SK-N-DZ (cell line): ENCODE data around the gene DHCR7. TPM values are rescaled to one million over a fixed set of nuclear protein-coding genes. Genes with fewer than 3 reads are reported as not detected.

Experiments used
- DNase-seq: peaks from one replicate; pipeline ENCODE4 v3.0.0-alpha.2; 2015; ENCODE audit warnings: low spot score
- polyA plus RNA-seq, 2 experiments: library from polyadenylated mRNA; depleted of rRNA; stranded (reverse); fragments of >200 nt; gene quantifications; 2 replicates each; pipeline ENCODE4 v1.2.3, GENCODE V29; 2014

Gene DHCR7, protein sequence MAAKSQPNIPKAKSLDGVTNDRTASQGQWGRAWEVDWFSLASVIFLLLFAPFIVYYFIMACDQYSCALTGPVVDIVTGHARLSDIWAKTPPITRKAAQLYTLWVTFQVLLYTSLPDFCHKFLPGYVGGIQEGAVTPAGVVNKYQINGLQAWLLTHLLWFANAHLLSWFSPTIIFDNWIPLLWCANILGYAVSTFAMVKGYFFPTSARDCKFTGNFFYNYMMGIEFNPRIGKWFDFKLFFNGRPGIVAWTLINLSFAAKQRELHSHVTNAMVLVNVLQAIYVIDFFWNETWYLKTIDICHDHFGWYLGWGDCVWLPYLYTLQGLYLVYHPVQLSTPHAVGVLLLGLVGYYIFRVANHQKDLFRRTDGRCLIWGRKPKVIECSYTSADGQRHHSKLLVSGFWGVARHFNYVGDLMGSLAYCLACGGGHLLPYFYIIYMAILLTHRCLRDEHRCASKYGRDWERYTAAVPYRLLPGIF
- 64.9 and 69.2 TPM in 2 replicates for polyA plus RNA-seq (2014; cell fraction: cytosol; rRNA removed)
- 32.5 and 37.8 TPM in 2 replicates for polyA plus RNA-seq (2014; cell fraction: nucleus; rRNA removed)

DNA sequence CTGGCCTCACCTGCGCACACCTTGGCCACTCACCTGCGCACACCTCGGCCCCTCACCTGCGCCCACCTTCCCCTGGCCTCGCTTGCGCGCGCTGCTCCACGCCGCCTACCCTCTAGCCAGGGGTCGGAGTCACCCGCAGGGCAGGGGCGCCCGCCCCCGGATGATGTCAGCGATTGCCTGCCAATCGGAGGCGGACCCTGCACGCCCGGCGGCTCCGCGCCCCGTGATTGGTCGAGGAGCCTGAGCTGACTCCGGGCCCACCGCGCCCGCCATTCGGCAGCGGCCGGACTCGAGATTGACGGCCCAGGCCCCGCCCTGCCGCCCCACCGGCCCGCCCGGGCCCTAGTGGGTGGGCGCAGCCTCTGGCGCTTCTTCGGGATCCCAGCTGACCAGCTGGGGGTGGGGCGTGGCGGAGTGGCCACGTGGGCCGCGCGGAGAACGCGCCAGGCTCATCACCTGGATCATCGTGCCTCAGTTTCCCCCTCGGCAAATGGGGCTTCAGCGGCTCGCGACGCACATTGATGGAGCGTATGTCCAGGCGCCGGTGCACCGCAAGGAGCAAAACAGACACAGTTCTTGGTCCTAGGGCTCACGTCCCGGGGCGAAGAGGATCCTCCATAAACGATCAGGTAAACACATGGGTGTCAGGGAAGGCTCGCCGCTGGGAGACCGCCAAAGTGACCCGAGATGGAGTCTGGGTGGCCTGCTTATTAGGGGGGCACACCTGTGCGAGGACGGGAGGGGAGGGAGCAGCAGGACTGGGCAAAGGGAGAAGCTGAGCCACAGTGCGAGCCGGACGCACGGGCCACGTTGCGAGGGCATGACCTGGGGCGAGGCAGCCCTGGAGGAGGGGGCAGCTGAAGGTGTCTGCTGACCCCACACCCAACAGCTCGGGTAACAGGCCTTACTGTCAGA, at the start of gene DHCR7:
Gene DHCR7, minus strand, starts transcription at position 137 of the 915 bp plus-strand sequence. CDS start 3,441 bp downstream, outside the sequence.
- peak; percentile 95 for DNase-seq

- no peak for DNase-seq
These were observed 48.2 kb upstream of the DHCR7 start for GRCh38 chr11:71496421-71496820.

DNA sequence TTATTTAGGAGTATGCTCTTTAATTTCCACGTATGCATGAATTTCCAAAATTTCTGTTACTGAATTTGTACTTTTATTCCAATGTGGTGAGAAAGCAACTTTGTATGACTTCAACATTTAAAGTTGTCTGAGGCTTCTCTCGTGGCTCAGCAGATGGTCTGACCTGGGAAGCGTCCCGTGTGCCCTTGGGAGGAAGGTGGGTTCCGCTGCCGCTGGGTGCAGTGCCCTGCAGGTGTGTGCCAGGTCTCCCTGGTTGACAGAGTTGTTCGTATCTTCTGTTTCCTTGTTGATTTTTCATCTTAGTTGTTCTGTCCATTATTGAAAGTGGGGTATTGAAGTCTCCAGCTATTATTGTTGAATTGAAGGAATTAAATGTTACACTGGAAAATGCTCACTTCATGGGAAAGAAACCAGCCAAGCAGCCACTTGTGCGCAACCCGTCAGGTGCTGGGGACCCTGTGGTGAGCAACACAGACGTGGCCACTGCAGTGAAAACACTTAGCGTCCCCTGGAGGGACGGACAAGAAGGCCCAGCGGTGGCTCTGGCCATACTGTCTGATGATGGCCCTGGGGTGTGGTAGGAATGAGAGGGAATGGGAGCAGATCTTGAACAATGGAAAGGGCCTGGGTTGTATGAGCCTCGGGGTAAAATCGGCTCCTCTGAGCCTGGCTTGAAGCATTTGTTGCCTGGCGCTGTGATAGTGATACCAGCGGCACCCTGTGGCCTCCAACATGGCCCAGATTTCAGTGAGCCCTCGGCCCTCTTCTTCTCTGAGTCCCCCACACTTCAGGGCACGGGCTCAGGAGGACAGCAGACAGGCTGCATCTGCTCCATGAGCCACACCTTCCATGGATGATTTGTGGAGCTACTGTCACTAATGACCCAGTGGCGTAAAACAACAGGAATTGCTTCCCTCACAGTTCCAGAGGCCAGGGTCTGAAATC, 47.4 kb upstream of the DHCR7 start:
- DNase-seq: no peak

DNA sequence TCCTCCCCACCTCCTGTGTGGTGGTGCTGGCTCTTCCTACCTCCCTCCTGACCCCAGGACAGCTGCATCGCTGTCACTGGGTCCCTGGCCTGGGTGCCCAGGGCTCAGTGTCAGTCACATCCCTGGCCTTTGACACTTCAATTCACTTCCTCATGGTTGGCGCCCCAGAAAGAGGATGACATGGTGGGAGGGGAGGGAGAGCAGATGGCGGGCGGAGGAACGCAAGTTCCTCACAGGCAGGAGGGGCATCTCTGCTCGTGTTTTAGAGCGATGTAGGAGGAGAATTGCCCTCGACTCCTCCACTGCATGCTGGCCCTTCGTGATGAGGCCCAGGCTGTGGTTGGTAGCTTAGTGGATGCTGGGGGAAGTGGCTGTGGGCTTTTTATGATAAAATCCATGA, 43.7 kb upstream of the DHCR7 start:
- DNase-seq: no peak

GRCh38 chr11:71491531-71491930, 43.3 kb upstream of the DHCR7 start:
- no peak for DNase-seq

DNA sequence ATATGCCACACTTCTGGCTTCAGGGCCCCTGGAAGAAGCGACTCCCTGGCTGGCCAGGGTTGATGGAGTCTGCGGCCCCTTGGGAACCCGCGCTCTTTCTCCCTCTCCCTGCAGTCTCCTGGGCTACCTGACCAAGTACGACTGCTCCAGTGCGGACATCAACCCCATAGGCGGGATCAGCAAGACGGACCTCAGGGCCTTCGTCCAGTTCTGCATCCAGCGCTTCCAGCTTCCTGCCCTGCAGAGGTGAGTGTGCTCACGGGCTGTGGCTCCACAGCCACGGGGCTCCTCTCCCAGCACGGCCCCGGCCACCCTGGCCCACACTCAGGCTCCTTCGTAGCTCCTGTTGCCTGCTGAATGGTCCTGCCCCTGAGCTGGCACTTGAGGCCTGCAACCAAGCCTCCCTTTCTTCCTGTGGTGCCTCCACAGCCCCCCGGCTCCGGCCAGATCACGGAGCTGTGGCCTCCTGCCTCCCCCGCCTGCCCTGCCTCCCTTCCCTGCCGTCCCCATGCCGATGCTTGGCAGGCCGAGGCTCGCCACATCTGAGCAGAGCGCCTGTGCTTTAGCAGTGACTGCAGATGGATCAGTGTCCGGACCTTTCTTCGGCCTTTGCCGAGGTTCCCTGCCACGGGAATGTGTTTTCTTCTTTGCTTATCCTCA, 42.7 kb upstream of the DHCR7 start:
- DNase-seq: no peak

- no peak for DNase-seq
These were observed 42.0 kb upstream of the DHCR7 start for GRCh38 chr11:71490044-71490730.

DNA sequence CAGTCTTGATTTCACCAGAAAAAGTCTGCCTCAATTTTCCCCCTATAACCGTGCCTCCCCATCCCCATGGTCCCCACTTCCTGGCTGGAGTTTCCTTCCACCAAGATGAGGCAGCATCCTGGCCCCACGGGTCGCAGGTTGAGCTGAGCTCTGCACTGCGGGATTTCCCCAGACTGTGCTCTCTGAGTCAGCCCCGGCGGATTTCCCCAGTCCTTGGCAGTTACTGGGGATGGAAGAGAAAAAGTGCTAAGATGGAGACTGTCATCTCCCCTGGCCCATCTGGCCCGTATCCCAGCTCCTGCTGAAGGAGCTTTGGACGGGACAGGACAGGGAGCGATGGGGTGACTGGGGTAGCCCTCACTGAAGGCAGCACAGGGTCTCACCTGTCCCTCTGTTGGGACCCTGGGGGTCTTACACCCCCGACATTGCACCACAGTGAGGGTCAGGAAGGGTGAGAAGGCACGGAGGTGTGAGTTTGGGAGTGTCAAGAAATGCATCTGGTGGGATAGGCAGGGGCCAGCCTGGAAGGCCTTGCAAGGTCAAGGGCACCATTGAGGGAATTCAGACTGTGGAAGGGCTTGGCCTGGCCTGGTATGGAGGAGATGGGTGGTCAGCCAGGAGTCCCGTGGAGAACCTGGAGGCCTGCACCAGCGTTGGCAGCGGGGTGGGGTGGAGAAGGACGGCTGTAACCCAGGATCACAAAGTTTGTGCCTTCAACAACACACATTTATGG, 41.3 kb upstream of the DHCR7 start:
- DNase-seq: no peak

DNA sequence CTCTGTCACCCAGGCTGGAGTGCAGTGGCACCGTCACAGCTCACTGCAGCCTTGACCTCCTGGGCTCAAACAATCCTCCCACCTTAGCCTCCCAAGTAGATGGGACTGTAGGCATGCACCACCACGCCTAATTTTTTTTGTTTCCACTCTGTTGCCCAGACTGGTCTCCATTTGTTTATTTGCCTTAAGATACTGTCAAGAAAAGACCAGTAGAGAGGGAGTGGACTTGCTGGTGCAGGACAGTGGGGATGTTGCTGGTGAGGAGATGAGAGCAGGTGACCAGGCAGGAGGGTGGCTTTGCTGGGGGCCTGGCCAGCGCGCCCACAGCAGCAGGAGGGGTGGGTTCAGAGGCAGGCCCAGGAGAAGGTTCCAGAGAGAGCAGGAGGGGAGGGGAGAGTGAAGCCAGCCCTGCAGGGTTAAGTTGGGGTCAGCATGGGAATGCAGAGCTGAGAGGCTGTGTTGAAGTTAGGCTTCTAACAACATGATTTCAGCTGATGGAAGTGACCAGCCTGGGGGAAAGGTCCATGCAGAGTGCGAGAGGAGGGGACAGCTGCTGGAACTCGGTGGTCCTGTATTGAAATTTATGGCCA, 40.6 kb upstream of the DHCR7 start:
- no peak for DNase-seq

- no peak for DNase-seq
These were observed 38.1 kb upstream of the DHCR7 start for GRCh38 chr11:71486320-71486719.

DNA sequence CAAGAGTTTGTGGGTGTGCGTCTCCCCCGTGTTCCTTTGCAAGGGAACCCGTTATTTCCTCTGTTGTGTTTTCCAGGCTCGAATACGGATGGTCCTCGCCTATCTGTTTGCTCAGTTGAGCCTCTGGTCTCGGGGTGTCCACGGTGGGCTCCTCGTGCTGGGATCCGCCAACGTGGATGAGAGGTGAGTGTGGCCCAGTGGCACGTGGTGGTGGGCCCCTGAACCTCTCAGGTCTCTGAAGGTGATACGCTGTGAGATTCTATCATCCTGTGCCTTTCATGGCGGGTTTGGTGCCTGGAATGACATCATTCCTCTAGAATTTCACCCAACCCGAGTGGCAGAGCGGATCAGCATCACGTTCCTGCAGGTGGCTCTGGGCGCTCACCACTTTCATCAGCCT, 37.3 kb upstream of the DHCR7 start:
- no peak for DNase-seq

DNA sequence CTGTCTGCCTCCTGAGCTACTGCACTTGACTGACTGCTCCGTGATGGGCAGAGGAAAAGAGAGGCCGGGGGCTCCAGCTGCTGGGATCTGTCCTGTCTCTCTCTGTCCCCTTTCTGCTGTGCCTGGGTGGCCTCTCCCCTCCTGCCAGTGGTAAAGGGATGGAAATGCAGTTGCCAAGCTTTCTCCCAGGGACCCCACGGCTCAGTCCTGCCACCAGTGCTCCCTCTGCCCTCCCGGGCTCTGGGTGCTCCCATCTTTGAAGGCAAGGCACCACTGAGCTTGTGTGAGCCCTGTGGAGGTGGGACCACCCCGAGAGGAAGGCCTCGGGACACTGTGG, 36.8 kb upstream of the DHCR7 start:
- DNase-seq: no peak

GRCh38 chr11:71484248-71485062, 36.3 kb upstream of the DHCR7 start:
- no peak for DNase-seq

GRCh38 chr11:71483692-71484091, 35.5 kb upstream of the DHCR7 start:
- no peak for DNase-seq

GRCh38 chr11:71482746-71483364, 34.7 kb upstream of the DHCR7 start:
- DNase-seq: no peak

- no peak for DNase-seq
These were observed 34.0 kb upstream of the DHCR7 start for GRCh38 chr11:71482216-71482615.

- DNase-seq: no peak
These were observed 33.1 kb upstream of the DHCR7 start for GRCh38 chr11:71481101-71481960.
